ENCODE data around the gene TMEM109.

The TMEM109 gene

DNA sequence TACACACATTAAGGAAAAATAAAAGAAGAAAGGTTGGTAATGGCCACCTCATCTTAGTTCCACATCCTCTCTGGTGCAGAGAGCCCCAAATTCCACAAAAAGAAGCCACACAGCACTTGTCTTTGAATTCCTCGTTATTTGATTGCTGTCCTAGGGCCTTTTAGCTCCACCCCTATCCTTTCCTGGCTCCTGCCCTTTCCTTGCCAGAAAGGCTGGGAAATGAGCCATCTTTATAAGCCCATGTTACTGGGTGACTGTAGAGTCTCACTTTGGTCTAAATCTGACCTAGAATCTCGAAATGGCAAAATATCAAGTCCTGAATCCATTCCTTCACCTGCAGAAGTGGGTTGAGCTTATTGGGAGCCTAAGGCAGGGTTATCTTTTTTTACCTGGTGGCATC, 6.0 kb downstream of the TMEM109 start:
- POLR2A ChIA-PET (ENCODE audit: low non-redundant PET): no interaction called here
- TF ChIP-seq, protein P1, sequence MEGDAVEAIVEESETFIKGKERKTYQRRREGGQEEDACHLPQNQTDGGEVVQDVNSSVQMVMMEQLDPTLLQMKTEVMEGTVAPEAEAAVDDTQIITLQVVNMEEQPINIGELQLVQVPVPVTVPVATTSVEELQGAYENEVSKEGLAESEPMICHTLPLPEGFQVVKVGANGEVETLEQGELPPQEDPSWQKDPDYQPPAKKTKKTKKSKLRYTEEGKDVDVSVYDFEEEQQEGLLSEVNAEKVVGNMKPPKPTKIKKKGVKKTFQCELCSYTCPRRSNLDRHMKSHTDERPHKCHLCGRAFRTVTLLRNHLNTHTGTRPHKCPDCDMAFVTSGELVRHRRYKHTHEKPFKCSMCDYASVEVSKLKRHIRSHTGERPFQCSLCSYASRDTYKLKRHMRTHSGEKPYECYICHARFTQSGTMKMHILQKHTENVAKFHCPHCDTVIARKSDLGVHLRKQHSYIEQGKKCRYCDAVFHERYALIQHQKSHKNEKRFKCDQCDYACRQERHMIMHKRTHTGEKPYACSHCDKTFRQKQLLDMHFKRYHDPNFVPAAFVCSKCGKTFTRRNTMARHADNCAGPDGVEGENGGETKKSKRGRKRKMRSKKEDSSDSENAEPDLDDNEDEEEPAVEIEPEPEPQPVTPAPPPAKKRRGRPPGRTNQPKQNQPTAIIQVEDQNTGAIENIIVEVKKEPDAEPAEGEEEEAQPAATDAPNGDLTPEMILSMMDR (conservative IDR thresholded peaks at IDR 0.05; ENCODE audit: low read depth): no peak
- CTCF ChIA-PET: no interaction called here
- no peak overlapping the region; the same call in 1 of the 2 replicates for H3K27ac ChIP-seq
- no peak for DNase-seq (ENCODE audit: low spot score)

DNA sequence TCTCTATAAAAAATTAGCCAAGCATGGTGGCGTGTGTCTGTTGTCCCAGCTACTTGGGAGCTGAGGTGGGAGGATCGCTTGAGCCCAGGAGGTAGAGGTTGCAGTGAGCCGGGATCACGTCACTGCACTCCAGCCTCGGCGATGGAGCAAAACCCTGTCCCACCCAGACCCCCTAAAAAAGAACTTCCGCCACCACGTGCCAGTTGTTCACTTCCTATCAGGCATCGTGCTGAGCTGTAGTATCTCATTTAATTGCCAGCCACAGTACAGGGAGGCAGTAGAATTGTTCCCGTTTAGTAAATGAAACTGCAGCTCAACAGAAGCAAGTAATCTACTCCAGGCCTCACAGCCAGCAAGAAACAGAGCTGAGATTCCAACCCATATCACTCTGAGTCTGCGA, 7.3 kb downstream of the TMEM109 start:
- no peak for DNase-seq (ENCODE audit: low spot score)
- POLR2A ChIA-PET (ENCODE audit: low non-redundant PET): no interaction called here
- TF ChIP-seq, protein P1 (conservative IDR thresholded peaks at IDR 0.05; ENCODE audit: low read depth): no peak
- no peak overlapping the region for H3K27ac ChIP-seq
- CTCF ChIA-PET: no interaction called here

DNA sequence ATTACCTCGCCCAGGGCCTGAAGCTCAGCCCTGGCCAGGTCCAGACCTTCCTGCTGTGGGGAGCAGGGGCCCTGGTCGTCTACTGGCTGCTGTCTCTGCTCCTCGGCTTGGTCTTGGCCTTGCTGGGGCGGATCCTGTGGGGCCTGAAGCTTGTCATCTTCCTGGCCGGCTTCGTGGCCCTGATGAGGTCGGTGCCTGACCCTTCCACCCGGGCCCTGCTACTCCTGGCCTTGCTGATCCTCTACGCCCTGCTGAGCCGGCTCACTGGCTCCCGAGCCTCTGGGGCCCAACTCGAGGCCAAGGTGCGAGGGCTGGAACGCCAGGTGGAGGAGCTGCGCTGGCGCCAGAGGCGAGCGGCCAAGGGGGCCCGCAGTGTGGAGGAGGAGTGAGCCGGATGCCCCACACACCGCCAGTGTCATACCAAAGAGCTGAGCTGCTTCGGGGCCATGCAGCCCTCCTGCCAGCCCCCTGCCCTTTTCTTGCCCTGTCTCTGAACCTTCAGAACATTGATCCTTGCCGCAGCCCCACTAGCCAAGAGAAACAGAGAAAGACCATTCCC, 7.9 kb downstream of the TMEM109 start:
- peak overlapping the region; percentile 70 for H3K27ac ChIP-seq
- TF ChIP-seq, protein P1 (conservative IDR thresholded peaks at IDR 0.05; ENCODE audit: low read depth): no peak
- ChIA-PET CTCF (interaction anchor here (0.5 to 0.6 kb wide), 3 partner anchors 73 to 336 kb away, joined by 3 to 5 read pairs (median 3); no protein-coding TSS in a partner anchor), POLR2A (ENCODE audit: low non-redundant PET) (no interaction called here)
- DNase-seq (ENCODE audit: low spot score): no peak

DNA sequence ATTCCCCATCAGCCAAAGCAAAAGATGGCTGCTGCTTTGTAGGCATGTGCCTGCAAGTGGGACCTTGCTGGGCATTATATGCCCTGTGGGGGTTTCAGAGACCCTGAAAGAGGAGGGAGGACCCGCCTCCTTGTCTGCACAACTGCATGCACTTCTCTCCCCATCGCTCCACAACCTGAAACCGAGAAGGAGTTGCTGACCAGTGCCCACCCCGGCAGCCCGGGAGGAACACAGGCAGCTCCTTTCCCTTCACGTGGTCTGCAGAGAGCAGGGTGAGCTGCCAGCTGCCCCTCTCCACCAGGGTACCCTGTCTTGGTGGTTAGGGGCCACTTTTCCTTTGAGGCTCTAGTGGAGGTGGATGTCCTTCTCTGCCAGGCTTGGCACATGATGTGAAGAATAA, 8.9 kb downstream of the TMEM109 start:
- no peak for DNase-seq (ENCODE audit: low spot score)
- ChIA-PET CTCF (interaction anchor here (1.5 kb wide), 1 partner anchor 12 kb away, joined by 3 read pairs; no protein-coding TSS in a partner anchor), POLR2A (ENCODE audit: low non-redundant PET) (no interaction called here)
- TF ChIP-seq, protein P1 (conservative IDR thresholded peaks at IDR 0.05; ENCODE audit: low read depth): no peak
- H3K27ac ChIP-seq: peak overlapping the region; percentile 70

DNA sequence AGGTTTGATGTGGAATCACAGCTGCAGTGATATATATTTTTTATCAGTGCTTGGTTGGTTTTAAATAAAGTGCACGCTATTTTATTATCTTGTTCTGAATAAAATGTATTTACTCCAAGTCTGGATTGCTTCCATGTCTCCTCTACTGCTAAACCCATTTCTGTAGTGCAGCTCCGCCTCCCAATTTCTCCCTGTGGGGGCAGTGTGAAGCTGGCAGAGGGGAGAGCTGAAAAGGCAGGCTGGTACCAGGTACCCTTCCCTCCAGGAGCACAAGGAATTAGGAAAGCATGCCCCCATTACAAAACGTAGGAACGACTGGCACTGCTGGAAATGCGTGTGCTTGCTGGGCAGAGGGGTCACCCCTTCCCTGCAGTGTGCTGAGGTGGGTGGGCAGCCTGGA, 9.4 kb downstream of the TMEM109 start:
- ChIA-PET POLR2A (ENCODE audit: low non-redundant PET) (interaction anchor here (0.6 kb wide), 1 partner anchor 127 kb away, joined by 3 read pairs; no protein-coding TSS in a partner anchor), CTCF (interaction anchor here (1.5 kb wide), 1 partner anchor 12 kb away, joined by 3 read pairs; no protein-coding TSS in a partner anchor)
- DNase-seq (ENCODE audit: low spot score): no peak
- TF ChIP-seq, protein P1 (conservative IDR thresholded peaks at IDR 0.05; ENCODE audit: low read depth): no peak
- peak overlapping the region; percentile 70 for H3K27ac ChIP-seq

DNA sequence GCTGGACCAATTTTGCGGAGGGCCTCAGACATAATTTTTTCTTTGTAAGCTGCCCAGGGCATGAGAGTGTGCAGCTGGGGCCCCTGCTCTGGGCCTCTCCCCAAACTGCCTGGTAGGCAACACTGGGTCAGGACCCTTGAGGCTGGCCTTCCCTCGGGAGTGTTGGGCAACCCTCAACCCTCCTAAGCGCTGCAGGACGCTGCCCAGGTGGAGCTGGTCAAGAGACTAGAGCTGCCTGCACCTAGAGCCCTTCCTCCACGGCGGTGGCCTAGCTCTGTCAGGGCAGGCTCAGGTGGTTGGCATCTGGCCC, 9.8 kb downstream of the TMEM109 start:
- CTCF ChIA-PET: interaction anchor here (0.6 to 1.5 kb wide), 2 partner anchors 11 to 12 kb away, joined by 3 to 4 read pairs; no protein-coding TSS in a partner anchor
- peak overlapping the region; percentile 70 for H3K27ac ChIP-seq
- no peak for DNase-seq (ENCODE audit: low spot score)
- POLR2A ChIA-PET (ENCODE audit: low non-redundant PET): interaction anchor here (0.6 kb wide), 1 partner anchor 127 kb away, joined by 3 read pairs; no protein-coding TSS in a partner anchor
- TF ChIP-seq, protein P1 (conservative IDR thresholded peaks at IDR 0.05; ENCODE audit: low read depth): no peak

Measured in RWPE1 (cell line).